ENCODE measurements around the gene DDAH1.

DDAH1 gene

DNA sequence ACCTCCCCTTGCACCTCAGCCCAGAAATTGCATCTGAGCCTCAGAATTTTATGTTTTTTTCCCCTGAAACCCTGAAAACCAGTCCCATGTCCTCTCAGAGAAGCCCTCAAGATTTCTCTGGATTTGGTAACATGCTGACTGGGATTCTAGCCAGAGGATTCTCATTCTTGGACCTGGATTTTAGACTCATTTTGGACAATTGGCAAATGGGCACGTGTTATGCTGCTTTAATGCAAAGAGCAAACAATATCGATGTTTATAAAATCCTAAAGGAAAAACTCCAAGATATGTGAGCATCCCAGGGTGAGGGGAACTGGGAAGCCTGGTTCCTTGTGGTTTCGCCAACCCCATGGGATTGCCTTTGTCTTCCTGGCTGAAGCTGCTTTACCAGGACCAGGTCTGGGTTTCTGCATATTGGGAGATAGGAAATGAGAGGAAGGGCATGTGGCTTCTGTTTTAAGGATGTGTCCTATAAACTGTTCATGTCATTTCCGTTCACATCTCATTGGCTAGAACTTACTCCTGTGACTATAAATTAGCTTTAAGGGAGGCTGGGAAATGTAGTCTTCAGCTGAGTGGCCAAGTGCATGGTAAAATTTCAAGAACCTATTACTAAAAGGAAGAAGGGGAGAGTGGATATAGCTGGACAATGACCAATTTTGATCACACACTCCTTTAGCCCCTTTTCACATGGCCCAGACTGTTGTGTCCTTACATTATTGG lies 161.4 kb downstream of the DDAH1 start:
- no peak for DNase-seq (ENCODE audit: low read depth, low spot score)

DNA sequence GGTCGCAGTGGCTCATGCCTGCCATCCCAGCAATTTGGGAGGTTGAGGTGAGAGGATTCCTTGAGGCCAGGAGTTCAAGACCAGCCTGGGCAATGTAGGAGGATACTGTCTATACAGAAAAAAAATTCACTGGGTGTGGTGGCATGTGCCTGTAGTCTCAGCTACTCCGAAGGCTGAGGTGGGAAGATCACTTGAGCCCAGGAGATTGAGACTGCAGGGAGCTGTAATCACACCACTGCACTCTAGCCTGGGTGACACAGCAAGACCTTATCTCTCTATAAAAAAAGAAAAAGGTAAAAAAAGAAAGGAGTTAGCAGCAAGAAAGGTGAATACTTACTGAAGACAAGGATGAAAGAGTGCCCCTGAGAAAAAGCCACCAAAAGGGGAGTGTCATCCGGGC lies 164.8 kb downstream of the DDAH1 start:
- no peak for DNase-seq (ENCODE audit: low read depth, low spot score)

DNA sequence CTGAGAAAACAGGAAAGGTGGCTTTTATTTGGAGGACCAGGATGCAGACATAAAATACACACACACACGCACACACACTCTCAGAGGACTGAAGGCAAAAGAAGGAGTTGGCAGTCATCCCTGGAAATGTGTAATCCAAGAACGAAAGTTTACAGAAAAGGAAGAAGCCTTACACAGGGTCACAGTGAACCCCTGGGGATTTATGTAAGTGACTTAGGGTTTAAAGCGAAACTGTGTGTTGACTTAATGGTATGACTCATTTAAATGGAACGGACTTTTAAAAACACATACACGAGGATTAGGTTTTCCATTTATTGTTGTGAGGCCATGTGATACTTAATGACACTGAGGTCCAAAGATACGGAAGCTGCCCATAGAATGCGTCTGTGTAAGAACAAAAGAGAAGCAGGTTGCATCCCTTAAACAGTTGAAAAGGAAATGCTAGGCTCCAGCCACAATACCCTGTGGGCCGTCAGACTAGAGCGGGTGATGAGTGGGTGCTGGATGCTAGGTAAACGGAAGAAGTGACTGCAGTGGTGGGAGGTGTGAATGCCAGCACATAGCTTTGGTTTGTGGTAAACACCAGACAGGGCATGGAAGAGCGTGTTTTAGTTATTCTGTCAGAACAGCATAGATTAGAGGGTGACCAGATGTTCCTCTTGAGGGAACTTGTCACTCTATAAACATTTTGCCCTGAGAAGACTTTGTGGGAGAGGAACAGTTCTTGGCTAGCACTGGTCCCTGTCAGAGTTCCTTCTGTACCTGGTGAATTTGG lies 166.9 kb downstream of the DDAH1 start:
- DNase-seq (ENCODE audit: low read depth, low spot score), result peak; percentile 86

DNA sequence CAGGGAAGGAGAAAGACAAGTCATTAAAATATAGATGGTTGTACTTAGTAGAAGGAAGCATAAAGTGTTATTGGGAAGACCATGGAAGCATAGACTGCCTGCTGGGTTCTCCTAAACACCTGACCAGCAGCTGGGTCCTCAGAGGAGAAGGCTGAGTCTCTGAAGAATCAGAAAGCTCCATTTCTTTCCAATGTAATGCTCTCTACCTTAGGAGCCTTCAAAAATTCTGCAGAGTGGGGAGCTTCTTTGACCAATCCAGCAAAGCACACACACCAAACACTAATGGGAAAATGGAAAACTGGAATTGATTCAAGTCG lies 167.5 kb downstream of the DDAH1 start:
- no peak for DNase-seq (ENCODE audit: low read depth, low spot score)

DNA sequence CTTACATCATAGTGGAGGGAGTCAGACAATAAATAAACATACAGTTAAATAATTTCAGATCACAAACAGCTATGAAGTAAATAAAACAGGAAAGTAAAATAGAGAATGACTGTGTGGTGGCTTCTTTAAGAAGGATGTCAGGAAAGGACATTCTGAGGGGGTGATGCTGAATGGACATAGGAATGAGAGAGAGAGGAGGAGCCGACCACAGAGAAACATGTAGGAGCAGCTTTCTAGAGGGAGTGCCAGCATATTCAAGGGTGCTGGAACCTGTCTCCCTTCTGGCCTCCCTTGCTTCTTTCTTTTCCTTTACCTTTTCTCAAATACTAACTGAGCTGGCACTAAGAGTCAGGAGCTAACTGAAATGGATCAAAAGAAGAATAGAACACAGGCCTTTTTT lies 168.0 kb downstream of the DDAH1 start:
- no peak for DNase-seq (ENCODE audit: low read depth, low spot score)

DNA sequence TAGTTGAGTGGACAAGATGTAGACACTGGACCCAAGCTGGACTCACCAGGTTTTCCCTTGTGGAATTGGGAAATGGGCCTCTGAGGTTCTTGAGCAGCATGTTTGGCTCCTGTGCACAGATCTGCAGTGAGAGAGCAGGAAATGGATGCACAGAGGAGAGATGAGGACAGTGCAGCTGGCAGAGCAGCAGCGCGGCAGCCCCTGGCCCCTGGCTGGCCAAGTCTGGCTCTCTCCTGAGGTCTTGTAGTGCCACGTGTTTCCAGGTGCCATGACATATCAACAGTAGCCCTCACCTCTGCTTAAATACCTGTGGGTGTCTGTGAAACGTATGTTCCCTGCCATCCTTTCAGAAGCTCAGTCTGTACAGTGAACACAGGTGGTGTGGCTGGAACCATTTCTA lies 169.3 kb downstream of the DDAH1 start:
- DNase-seq (ENCODE audit: low read depth, low spot score), result no peak

DNA sequence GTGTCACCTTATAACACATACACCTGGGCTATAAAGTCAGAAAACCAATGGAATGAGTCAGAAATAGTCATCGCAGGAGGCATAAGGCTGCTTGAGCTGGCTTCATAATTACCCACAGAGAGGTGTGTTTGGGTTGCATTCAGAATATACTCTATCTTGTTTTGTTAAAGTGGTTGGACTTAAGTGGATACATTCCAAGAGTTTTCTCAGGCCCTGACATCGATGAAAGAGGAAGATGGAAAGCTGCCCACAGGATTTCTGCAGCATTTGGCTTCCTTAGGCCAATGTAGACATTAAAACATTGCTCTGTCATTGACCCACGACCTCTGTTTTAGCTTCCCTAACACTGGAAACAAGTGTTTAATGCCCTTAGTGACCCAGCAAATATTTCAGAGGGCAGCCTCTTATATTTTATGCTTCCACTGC lies 169.9 kb downstream of the DDAH1 start:
- no peak for DNase-seq (ENCODE audit: low read depth, low spot score)

DNA sequence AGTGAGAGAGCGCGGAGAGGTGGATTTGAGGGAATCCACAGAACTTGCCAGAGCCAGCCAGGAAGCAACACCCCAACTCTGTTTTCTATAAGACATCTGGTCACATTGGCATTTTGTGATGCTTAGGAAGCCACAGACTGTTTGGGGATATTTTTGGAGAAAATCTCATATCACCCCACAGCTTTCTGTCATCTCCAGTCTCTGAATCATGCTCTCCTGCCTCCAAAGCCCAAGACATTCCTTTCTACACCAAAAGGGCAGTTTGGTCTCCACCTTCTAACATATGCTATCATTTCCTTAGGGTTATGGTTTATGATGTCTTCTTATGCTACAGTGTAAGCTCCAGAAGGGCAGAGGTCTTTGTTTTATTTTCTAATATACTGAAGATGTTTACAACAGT lies 174.1 kb downstream of the DDAH1 start:
- no peak for DNase-seq (ENCODE audit: low read depth, low spot score)

DNA sequence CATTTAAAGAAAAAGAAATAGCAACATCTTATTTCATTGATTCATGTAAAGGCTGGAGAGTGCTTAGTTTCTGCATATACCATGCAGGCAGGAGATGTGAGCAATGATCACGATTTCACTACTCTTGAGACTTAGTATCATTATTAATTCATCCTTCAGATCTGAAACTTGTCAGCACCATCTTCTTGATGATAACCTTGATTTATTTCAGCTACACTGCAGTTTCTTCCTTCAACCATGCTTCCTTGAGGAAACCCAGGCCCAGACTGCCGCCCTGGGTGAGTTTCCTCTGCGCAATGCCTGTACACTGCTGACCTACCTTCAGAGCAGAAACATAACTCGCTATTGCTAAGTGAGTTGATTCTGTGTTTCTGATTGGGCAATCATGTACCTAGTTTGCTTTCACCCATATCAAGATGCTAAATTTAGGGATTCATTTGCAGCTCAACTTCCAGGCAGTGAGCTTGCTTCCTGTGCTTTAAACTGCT lies 175.1 kb downstream of the DDAH1 start:
- no peak for DNase-seq (ENCODE audit: low read depth, low spot score)

DNA sequence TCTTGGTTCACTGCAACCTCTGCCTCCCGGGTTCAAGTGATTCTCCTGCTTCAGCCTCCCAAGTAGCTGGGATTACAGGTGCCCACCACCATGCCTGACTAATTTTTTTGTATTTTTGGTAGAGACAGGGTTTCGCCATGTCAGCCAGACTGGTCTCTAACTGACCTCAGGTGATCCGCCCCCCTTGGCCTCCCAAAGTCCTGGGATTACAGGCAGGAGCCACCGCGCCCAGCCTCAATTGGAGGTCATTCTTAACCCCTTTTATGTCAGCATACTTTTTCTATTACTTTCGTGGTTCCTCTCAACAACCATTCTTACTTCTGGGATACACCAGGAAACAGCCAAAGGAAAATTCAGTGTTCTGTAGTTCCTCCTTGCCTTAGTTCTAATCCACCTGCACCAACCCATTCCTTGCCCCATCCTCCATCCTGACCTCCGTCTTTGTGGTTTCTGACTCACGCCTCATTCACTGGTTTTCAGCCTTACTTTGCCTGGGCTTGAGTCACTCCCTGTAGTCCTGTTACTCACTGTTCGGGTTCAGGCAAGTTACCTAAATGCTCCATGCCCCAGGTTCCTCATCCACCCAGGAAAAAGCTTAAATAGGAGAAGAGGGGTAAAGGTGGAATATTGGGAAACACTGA lies 175.6 kb downstream of the DDAH1 start:
- no peak for DNase-seq (ENCODE audit: low read depth, low spot score)

DNA sequence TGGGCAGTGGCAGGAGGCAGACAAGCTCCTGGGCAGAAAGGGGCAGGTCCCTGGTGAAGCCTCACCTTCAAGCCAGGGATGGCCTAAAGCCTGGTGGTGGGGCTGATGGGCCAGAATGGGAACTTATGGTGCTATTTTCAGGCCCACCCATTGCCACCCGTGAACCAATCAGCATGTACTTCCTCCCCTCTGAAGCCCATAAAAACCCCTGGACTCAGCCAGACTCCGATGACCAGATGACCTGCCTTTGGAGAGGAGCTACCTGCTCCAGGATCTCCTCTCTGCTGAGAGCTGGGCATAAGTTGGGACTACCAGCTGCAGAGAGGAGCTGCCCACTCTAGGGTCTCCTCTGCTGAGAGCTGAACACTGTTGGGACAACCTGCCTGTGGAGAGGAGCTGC lies 180.8 kb downstream of the DDAH1 start:
- no peak for DNase-seq (ENCODE audit: low read depth, low spot score)

DNA sequence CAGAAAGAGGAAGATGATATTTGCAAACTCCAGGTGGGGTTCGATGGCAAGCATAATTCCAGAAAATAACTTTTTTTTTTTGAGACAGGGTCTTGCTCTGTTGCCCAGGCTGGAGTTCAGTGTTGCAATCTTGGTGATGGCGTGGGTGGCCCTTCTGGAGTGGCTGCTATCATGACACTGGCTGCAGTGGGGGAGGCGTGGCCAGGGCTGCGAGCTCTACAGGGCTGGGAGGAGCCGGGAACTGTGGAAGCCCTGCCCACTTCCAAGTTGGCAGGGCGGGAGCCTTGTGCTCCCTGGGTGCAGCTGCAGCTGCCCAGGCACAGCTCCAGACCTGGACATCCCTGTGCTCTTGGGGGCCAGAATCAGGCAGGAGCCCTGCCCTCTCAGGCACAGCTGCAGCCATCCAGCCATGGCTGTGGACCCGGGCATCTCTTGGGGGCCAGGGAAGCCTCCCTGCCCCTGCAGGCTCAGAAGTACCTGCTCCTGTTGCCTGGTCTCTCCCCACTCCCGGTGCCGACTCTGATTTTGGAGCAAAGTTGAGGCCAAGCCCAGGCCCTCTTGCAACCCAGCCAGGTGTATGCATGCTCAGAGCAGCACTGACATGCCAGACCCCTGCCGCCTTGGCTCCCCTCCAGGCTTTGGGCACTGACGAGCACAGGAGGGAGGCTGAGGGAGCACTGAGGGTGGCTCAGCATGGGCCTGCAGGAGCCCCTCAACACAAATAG lies 181.3 kb downstream of the DDAH1 start:
- no peak for DNase-seq (ENCODE audit: low read depth, low spot score)

DNA sequence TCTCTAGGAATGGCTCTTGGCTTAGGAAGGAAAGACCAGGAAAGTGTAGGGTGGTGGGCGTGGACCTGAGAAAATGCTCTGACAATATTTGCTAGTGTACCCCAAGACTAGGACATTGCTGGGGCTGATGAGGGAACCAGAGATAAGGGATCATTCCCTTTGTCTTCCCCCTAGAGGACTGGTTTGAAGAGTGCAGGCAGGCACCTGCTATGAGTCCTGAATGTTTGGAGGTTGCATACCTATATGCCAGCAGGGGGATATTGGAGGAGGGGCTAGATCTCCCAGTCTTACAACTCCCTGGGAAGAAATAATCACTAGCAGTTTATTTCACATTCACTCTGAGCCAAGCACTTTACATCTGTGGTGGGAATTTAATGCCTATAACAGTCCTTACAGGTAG lies 182.5 kb downstream of the DDAH1 start:
- no peak for DNase-seq (ENCODE audit: low read depth, low spot score)

DNA sequence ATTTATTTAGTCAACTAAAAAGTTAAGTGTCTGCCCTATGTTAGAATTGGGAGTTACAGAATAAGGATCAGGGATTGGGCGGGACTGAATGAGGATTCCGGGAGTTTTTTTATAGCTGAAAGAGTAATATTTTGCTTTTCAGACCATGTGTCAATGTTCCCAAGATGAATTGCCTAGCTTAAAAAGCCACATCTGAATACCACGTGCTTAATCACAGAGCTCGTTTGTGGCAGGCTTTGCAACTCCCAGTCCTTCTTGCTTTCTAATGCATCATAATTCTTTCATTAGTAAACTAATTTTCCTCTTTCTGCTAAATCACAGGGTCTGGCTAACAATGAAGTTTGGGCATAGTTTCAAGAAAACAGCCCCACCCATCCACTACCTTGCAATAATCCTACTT lies 184.3 kb downstream of the DDAH1 start:
- DNase-seq (ENCODE audit: low read depth, low spot score), result no peak

DNA sequence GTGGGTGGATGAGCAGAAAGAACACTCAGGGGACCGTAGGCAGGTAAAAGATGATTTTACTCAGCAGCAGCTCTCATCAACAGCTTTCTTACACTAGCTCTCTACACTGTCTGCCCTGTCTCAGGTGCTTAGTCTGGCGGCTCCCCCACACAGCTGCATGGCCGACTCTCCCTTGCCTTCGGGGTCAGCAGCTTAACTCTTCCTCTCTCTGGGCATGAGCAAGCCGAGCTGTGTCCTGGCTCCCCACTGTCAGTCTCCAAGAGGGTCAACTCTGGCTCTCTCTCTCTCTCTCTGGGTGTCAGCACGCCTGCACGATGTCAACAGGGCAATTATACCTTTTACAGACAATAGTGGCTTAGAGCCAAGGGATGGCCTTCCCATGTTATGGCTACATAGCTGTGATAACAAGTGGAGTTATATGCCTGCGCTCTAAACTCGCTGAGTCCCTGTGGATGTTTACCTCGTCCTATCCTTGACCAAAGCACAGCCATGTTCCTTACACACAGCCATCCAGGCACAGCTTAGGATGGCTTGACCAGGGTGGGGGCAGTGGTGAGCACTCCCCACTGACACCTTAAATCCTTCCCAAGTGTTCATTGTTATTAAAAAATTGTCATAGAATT lies 185.4 kb downstream of the DDAH1 start:
- no peak for DNase-seq (ENCODE audit: low read depth, low spot score)

DNA sequence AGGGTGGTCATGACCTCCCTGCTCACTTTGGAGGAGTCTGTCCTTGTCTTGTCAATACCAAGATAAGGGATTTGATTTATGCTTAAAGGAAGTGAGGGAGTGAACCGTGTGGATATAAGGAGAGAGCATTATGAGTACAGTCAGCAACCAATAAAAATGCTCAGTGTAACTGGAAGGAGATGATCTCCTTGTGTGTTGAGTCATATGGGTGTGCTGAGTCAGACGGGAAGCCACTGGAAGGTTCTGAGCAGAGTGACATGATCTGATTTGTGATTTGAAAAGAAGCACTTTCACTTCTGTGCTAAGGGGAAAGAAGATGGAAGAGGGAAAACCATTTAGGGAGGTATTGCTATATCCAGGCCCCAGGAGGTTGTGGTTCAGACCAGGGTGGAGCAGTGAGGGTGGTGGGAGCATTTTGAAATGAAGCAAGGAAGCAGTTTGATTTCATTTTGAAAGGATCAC lies 186.1 kb downstream of the DDAH1 start:
- peak; percentile 61 for DNase-seq (ENCODE audit: low read depth, low spot score)

DNA sequence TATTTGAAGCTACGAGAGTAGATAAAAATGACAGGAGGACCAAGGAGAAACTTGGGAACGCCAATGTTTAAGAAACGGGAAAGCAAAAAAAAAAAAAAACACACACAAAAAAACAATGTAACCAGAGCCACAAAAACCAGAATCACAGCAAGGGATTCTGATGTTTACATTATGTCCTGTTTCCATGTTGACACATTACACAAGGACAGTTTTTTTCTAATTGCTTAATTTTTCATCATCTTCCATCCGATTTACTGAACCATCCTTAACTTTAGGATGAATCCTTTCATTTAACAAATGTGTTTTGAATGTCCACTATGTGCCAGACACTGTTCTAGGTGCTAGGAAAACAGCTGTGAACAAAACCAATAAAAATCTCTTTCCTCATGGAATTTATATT lies 187.2 kb downstream of the DDAH1 start:
- no peak for DNase-seq (ENCODE audit: low read depth, low spot score)

DNA sequence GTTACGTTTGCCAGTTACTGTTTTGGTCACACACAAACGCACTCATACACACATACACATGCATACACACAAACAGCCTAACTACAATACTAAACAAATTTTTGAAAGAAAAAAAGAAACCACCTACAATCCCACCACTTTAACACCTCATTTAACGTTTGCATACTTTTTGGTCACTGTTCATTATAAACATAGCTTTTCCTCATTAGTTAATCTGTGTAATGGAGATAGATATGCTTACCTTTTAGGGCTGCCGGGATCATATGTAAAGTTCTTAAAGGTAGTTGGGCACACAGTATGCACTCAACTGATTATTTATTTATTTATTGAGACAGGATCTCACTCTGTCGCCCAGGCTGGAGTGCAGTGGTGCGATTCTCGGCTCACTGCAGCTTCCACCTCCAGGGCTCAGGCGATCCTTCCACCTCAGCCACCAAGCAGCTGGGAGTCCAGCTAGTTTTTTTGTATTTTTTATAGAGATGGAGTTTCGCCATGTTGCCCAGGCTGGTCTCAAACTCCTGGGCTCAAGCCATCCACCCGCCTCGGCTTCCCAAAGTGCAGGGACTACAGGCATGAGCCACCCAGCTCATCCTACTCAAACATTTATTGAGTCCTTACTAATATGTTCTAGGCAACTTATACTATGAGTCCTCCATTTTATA lies 187.8 kb downstream of the DDAH1 start:
- no peak for DNase-seq (ENCODE audit: low read depth, low spot score)

DNA sequence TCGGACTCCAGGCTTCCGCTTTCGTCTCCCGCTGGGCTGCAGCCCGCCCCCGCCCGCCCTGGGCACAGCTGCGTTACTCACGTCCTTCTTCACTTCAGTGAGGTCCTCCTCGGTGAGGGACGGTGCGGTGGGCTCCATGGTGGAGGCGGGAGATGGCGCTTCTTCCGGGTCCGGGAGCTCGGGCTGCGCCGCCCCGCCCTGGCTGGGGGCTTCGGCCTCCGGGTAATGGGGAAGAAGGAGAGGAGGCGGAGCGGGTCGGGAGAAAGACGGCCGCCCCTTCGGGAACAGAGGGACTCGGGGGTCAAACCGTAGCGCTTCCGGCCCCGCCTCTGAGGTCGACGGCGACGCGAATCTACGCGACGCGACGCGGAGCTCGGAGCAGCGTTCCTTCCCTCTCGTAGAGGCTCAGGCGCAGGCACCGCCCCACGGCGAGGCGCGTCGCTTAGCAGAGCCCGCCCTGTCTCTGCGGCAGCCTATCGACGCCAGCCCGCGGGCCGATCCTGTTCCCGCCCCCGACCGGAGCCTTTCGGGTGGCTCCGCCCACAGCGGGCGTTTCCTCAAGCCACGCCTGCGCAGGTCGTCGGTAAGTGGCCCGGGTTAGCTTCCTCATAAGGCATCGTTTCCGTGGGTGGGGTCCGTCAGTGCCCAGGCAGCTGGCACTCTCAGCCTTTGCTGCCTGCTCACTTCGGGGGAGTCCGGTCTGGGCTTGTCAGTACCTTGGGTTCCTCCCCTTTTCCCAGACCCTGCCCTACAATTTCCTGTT lies 188.6 kb downstream of the DDAH1 start, which contains the start of gene BCL10:
Gene BCL10, minus strand, starts transcription at position 418 of the 763 bp plus-strand sequence. Its CDS starts 280 bp downstream, at position 138.
- DNase-seq (ENCODE audit: low read depth, low spot score), result peak; percentile 93

DNA sequence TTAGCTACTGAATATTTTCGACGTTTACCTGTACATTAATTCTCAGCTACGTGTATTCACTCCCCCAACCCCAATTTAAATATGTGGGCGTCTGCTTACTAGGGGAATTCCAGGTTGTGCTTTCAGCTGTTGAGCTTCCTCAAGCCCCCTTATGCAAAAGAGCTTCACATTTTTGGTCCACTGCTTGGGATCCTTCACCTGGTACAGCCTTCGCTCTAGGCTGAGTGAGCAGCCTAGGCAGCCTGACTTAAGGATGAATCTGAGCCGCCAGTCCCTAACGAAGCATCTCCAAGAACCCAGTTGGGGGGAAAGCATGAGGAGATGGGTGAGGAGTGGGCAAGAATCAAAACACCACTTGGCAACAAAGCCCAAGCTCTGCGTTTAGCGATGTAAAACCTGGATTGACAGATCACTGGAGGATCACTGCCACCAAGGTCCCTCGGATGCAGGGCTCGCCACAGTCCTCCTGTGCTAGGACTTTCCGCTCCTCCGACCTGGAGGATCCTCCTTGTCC lies 189.2 kb downstream of the DDAH1 start:
- no peak for DNase-seq (ENCODE audit: low read depth, low spot score)

All from brain pericyte (primary cell).